Upper lobe of left lung (tissue), 4 donors: ENCODE results near the gene CDKAL1.

Experiments used
- CTCF ChIP-seq, 6 experiments: fragments of 450-650 bp in 4 of 6; fragments of 200-600 bp in 2 of 6; sonication (generic) in 2 of 6; IDR thresholded peaks; one replicate each; pipeline ENCODE4 v1.5.1; 2016 to 2019; ENCODE audit warnings: antibody characterized with exemption in 6 of 6
- POLR2A ChIP-seq, 4 donors: fragments of 450-650 bp; IDR thresholded peaks; one replicate each; pipeline ENCODE4 v1.5.1; 2016 to 2017; ENCODE audit warnings: antibody characterized with exemption in 4 of 4, mild to moderate bottlenecking in 2 of 4

DNA sequence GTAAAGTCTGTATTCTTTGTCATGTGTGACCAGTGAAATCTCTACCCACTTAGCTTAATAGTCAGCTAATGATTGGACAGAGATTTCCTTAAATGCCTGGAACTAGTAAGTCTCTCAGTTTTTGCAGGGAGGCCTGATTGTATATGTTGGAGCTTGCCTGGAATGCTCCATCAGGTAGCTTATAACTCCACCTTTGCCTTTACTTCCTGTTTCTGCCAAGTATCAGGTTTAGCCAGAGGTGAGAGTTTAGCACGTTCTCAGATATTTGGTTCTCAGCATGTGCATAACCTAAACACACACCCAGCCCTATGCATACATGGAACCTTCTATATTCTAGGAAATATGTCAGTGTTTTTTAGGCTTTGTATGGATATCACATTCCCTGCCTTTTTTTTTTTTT is 435.3 kb downstream of the CDKAL1 start:
- TF ChIP-seq CTCF (IDR thresholded peaks at IDR 0.05) = no peak
- TF ChIP-seq POLR2A (IDR thresholded peaks at IDR 0.05) = no peak
